AG10803 (cell line): Measurements from ENCODE around the gene BRPF3.

Experiments
- DNase-seq: peaks from one replicate; pipeline ENCODE4 v3.0.0; 2010; ENCODE audit warnings: low read depth
- H3K4me3 ChIP-seq: 2 replicates; pipeline ENCODE4 v1.5.1; 2011; ENCODE audit warnings: mild to moderate bottlenecking, low read length, control low read depth
- CTCF ChIP-seq: conservative IDR thresholded peaks from 2 replicates; pipeline ENCODE4 v1.5.1; 2011; ENCODE audit warnings: mild to moderate bottlenecking, low read length, control low read depth, inconsistent platforms

BRPF3 gene

GRCh38 chr6:36242161-36242560 is 45.6 kb downstream of the BRPF3 start:
- H3K4me3 ChIP-seq = no peak overlapping the region
- TF ChIP-seq CTCF = no peak

GRCh38 chr6:36242626-36243025 is 46.1 kb downstream of the BRPF3 start:
- TF ChIP-seq CTCF = no peak
- no peak overlapping the region for H3K4me3 ChIP-seq
- DNase-seq = no peak

More at GRCh38 chr6:36242161-36242560, 45.6 kb downstream of the BRPF3 start:
- DNase-seq = no peak

- no peak overlapping the region for H3K4me3 ChIP-seq
- no peak for TF ChIP-seq CTCF
- DNase-seq = no peak
Observed at GRCh38 chr6:36243562-36244212, 47.1 kb downstream of the BRPF3 start.

- DNase-seq = no peak
- H3K4me3 ChIP-seq = no peak overlapping the region
- no peak for TF ChIP-seq CTCF
Observed at GRCh38 chr6:36244641-36245280, 48.2 kb downstream of the BRPF3 start.

GRCh38 chr6:36245572-36246061 is 49.1 kb downstream of the BRPF3 start:
- no peak for TF ChIP-seq CTCF
- no peak overlapping the region for H3K4me3 ChIP-seq
- no peak for DNase-seq

- H3K4me3 ChIP-seq = no peak overlapping the region
- TF ChIP-seq CTCF = no peak
- DNase-seq = no peak
Observed at GRCh38 chr6:36246506-36247268, 50.1 kb downstream of the BRPF3 start.
